ENCODE measurements around the gene SPDYE6. TPM values are rescaled to one million over a fixed set of nuclear protein-coding genes. Genes with fewer than 3 reads are reported as not detected.

The SPDYE6 gene
- total RNA-seq, 1 experiment from 2014 or later: not detected

GRCh38 chr7:102323914-102324195, 32.4 kb downstream of the SPDYE6 start:
- Histone ChIP-seq H3K9me3 (ENCODE audit: insufficient read depth, low read depth) (no peaks in the 10 kb centered on the region), H3K27me3 (ENCODE audit: insufficient read depth, low read depth) (no peaks in the 10 kb centered on the region), H3K4me3 (no peak overlapping the region), H3K27ac (no peak overlapping the region), H3K4me1 (replicated peaks; ENCODE audit: insufficient read depth) (no peaks in the 10 kb centered on the region), H4K20me1 (ENCODE audit: insufficient read depth) (no peaks in the 10 kb centered on the region), H2AFZ (no peak overlapping the region), H3F3A (ENCODE audit: insufficient read depth, low read depth) (peaks cover 10% of the 10 kb centered on the region; the same call in 1 of the 2 replicates), H3K36me3 (ENCODE audit: low read depth) (no peaks in the 10 kb centered on the region), H3K9me2 (ENCODE audit: insufficient read depth) (no peaks in the 10 kb centered on the region), H3K4me2 (no peak overlapping the region), H3K79me2 (ENCODE audit: low read depth) (no peaks in the 10 kb centered on the region)
- CTCF ChIA-PET: no interaction called here
- POLR2A ChIA-PET (ENCODE audit: unreplicated experiment): no interaction called here
- no TSS peak for BruUV-seq (replicated peaks)
- no peak for DNase-seq
- no peak for TF ChIP-seq EZH2 (IDR thresholded peaks at IDR 0.05; ENCODE audit: low read depth)
- no peak for TF ChIP-seq CTCF (conservative IDR thresholded peaks at IDR 0.05)
- intact Hi-C loops (cut with micrococcal nuclease; ENCODE audit: unreplicated experiment): no loop called here

GRCh38 chr7:102322202-102322715, 34.0 kb downstream of the SPDYE6 start:
- CTCF ChIA-PET: no interaction called here
- Histone ChIP-seq H4K20me1 (ENCODE audit: insufficient read depth) (no peaks in the 10 kb centered on the region), H3K79me2 (ENCODE audit: low read depth) (no peaks in the 10 kb centered on the region), H3K9me2 (ENCODE audit: insufficient read depth) (no peaks in the 10 kb centered on the region), H3F3A (ENCODE audit: insufficient read depth, low read depth) (peaks cover 10% of the 10 kb centered on the region; the same call in 1 of the 2 replicates), H3K27me3 (ENCODE audit: insufficient read depth, low read depth) (no peaks in the 10 kb centered on the region), H3K36me3 (ENCODE audit: low read depth) (no peaks in the 10 kb centered on the region), H3K4me2 (no peak overlapping the region), H3K4me3 (no peak overlapping the region), H2AFZ (no peak overlapping the region), H3K4me1 (replicated peaks; ENCODE audit: insufficient read depth) (no peaks in the 10 kb centered on the region), H3K9me3 (ENCODE audit: insufficient read depth, low read depth) (no peaks in the 10 kb centered on the region), H3K27ac (no peak overlapping the region)
- POLR2A ChIA-PET (ENCODE audit: unreplicated experiment): no interaction called here
- intact Hi-C loops (cut with micrococcal nuclease; ENCODE audit: unreplicated experiment): no loop called here
- no TSS peak for BruUV-seq (replicated peaks)
- no peak for TF ChIP-seq EZH2 (IDR thresholded peaks at IDR 0.05; ENCODE audit: low read depth)
- TF ChIP-seq CTCF (conservative IDR thresholded peaks at IDR 0.05): no peak
- no peak for DNase-seq

- Histone ChIP-seq H3K36me3 (ENCODE audit: low read depth) (no peaks in the 10 kb centered on the region), H3K4me3 (no peak overlapping the region), H3K4me2 (no peak overlapping the region), H3K79me2 (ENCODE audit: low read depth) (no peaks in the 10 kb centered on the region), H3K27ac (no peak overlapping the region), H3K9me3 (ENCODE audit: insufficient read depth, low read depth) (no peaks in the 10 kb centered on the region), H3F3A (ENCODE audit: insufficient read depth, low read depth) (peaks cover 10% of the 10 kb centered on the region; the same call in 1 of the 2 replicates), H3K9me2 (ENCODE audit: insufficient read depth) (no peaks in the 10 kb centered on the region), H3K27me3 (ENCODE audit: insufficient read depth, low read depth) (no peaks in the 10 kb centered on the region), H4K20me1 (ENCODE audit: insufficient read depth) (no peaks in the 10 kb centered on the region), H2AFZ (no peak overlapping the region), H3K4me1 (replicated peaks; ENCODE audit: insufficient read depth) (no peaks in the 10 kb centered on the region)
- intact Hi-C loops (cut with micrococcal nuclease; ENCODE audit: unreplicated experiment): no loop called here
- ChIA-PET CTCF (no interaction called here), POLR2A (ENCODE audit: unreplicated experiment) (no interaction called here)
- no TSS peak for BruUV-seq (replicated peaks)
- no peak for TF ChIP-seq CTCF (conservative IDR thresholded peaks at IDR 0.05)
- no peak for TF ChIP-seq EZH2 (IDR thresholded peaks at IDR 0.05; ENCODE audit: low read depth)
- DNase-seq: no peak
Measured at GRCh38 chr7:102321351-102322201, 34.7 kb downstream of the SPDYE6 start.
